Lower lobe of right lung (tissue), 2 donors: ENCODE data around the gene SNTG2. TPM values are rescaled to one million over a fixed set of nuclear protein-coding genes. Genes with fewer than 3 reads are reported as not detected.
A peak's percentile ranks its signal among the peaks of the same experiment; 100 is the strongest.

Experiments used
- ATAC-seq, 2 donors: fragments of 200-7000 bp; cut with Tn5 transposase; one replicate each; pipeline ENCODE4 v1.9.1; 2020 to 2022; ENCODE audit warnings: mild to moderate bottlenecking in 2 of 2, moderate library complexity in 2 of 2
- DNase-seq: peaks from one replicate; pipeline ENCODE4 v3.0.0-alpha.2; 2020
- H3K27ac ChIP-seq: fragments of 200-600 bp; one replicate; pipeline ENCODE4 v1.8.0; 2022
- H3K27me3 ChIP-seq: fragments of 200-600 bp; one replicate; pipeline ENCODE4 v1.8.0; 2022; ENCODE audit warnings: low read depth
- H3K36me3 ChIP-seq: fragments of 200-600 bp; one replicate; pipeline ENCODE4 v1.8.0; 2022; ENCODE audit warnings: mild to moderate bottlenecking
- H3K4me1 ChIP-seq: fragments of 200-600 bp; one replicate; pipeline ENCODE4 v1.8.0; 2022
- H3K4me3 ChIP-seq: fragments of 200-600 bp; one replicate; pipeline ENCODE4 v1.8.0; 2022; ENCODE audit warnings: mild to moderate bottlenecking
- H3K9me3 ChIP-seq: fragments of 200-600 bp; one replicate; pipeline ENCODE4 v1.8.0; 2022
- intact Hi-C: fragments of 100-400 bp; cut with DNase I; formaldehyde crosslinking; loops from one replicate; pipeline ENCODE4 v1.11.0; 2022
- total RNA-seq: library from RNA; stranded (reverse); fragmentation: NEBNext Ultra II Directional; extraction: Animal tissue kit (Norgen Biotek cat#: 25700); gene quantifications from one replicate; pipeline ENCODE4 v1.2.1, GENCODE V29; 2021
- TF ChIP-seq, protein P1 (sequence below): fragments of 200-600 bp; IDR thresholded peaks from one replicate; pipeline ENCODE4 v1.8.0; 2022; ENCODE audit warnings: antibody characterized with exemption, mild to moderate bottlenecking
- donor health status: DM: no; HTN: yes; CAD: no; lungs with severe emphysema.

Gene SNTG2
- total RNA-seq, 1 donor from 2014 or later = 1.4 TPM

- DNase-seq = no peak
- H3K9me3 ChIP-seq = no peaks in the 10 kb centered on the region
- no peak overlapping the region for H3K27ac ChIP-seq
- TF ChIP-seq, protein P1, sequence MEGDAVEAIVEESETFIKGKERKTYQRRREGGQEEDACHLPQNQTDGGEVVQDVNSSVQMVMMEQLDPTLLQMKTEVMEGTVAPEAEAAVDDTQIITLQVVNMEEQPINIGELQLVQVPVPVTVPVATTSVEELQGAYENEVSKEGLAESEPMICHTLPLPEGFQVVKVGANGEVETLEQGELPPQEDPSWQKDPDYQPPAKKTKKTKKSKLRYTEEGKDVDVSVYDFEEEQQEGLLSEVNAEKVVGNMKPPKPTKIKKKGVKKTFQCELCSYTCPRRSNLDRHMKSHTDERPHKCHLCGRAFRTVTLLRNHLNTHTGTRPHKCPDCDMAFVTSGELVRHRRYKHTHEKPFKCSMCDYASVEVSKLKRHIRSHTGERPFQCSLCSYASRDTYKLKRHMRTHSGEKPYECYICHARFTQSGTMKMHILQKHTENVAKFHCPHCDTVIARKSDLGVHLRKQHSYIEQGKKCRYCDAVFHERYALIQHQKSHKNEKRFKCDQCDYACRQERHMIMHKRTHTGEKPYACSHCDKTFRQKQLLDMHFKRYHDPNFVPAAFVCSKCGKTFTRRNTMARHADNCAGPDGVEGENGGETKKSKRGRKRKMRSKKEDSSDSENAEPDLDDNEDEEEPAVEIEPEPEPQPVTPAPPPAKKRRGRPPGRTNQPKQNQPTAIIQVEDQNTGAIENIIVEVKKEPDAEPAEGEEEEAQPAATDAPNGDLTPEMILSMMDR = no peak
- peaks cover 33% of the 10 kb centered on the region for H3K27me3 ChIP-seq
- intact Hi-C loops = no loop called here
- no peak for ATAC-seq
- no peaks in the 10 kb centered on the region for H3K36me3 ChIP-seq
- no peak overlapping the region for H3K4me3 ChIP-seq
- H3K4me1 ChIP-seq = no peaks in the 10 kb centered on the region
These were observed 4.0 kb downstream of the SNTG2 start for GRCh38 chr2:954687-955000.

- Histone ChIP-seq H3K4me1 (no peaks in the 10 kb centered on the region), H3K27me3 (peaks cover 20% of the 10 kb centered on the region), H3K27ac (no peak overlapping the region), H3K36me3 (no peaks in the 10 kb centered on the region), H3K9me3 (no peaks in the 10 kb centered on the region), H3K4me3 (no peak overlapping the region)
- intact Hi-C loops = no loop called here
- DNase-seq (no peak), ATAC-seq (peak in 1 of 2 donors; percentile 34)
- TF ChIP-seq, protein P1 = no peak
These were observed 5.4 kb downstream of the SNTG2 start for GRCh38 chr2:955829-956731.

DNA sequence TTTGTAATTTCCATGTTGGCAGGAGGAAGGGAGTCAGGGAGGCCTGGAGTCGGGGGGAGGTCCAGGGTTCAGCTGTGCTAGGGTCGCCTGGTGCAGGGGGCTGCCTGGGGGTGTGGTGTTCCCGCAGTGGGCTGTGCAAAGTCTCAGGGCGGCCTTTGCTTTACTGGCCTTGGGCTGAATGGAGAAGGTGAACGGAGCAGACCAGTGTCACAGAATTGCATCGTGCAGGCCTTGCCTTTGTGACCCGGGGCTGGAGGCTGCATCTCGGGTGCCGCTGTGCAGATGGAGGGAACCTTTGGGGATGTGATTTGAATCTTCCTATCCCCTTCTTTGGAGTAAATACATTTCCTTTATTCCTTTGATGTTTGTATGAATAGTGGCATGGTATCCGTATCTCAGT lies 8.8 kb downstream of the SNTG2 start:
- Histone ChIP-seq H3K9me3 (no peaks in the 10 kb centered on the region), H3K4me1 (no peaks in the 10 kb centered on the region), H3K36me3 (no peaks in the 10 kb centered on the region), H3K27me3 (peaks cover 4% of the 10 kb centered on the region), H3K27ac (no peak overlapping the region), H3K4me3 (no peak overlapping the region)
- DNase-seq (no peak), ATAC-seq (no peak)
- TF ChIP-seq, protein P1 = no peak
- intact Hi-C loops = no loop called here

GRCh38 chr2:960061-960736 lies 9.6 kb downstream of the SNTG2 start:
- DNase-seq = no peak
- ATAC-seq = no peak
- H3K27ac ChIP-seq = no peak overlapping the region
- TF ChIP-seq, protein P1 = no peak
- intact Hi-C loops = no loop called here
- H3K27me3 ChIP-seq = peaks cover 4% of the 10 kb centered on the region
- H3K4me3 ChIP-seq = no peak overlapping the region
- no peaks in the 10 kb centered on the region for H3K36me3 ChIP-seq
- no peaks in the 10 kb centered on the region for H3K4me1 ChIP-seq
- H3K9me3 ChIP-seq = no peaks in the 10 kb centered on the region

GRCh38 chr2:961786-962185 lies 11.1 kb downstream of the SNTG2 start:
- intact Hi-C loops = no loop called here
- DNase-seq = no peak
- peaks cover 4% of the 10 kb centered on the region for H3K27me3 ChIP-seq
- TF ChIP-seq, protein P1 = no peak
- H3K4me1 ChIP-seq = no peaks in the 10 kb centered on the region
- no peaks in the 10 kb centered on the region for H3K9me3 ChIP-seq
- no peaks in the 10 kb centered on the region for H3K36me3 ChIP-seq
- no peak overlapping the region for H3K27ac ChIP-seq
- no peak overlapping the region for H3K4me3 ChIP-seq
- ATAC-seq = no peak
